HepG2 (cell line): ENCODE data around the gene SYT8. TPM values are rescaled to one million over a fixed set of nuclear protein-coding genes. Genes with fewer than 3 reads are reported as not detected.

Experiments used
- ATAC-seq: fragments of 200-7000 bp; cut with Tn5 transposase; 3 replicates; pipeline ENCODE4 v1.9.1; 2020; ENCODE audit warnings: mild to moderate bottlenecking, moderate library complexity
- BruUV-seq: library from RNA; stranded (reverse); fragments of 400-500 nt; replicated peaks from 2 replicates; lab custom pipeline; 2021; lab: Mats Ljungman, UMichigan
- CTCF ChIA-PET: fragments of 300-600 bp; formaldehyde crosslinking; extraction: SDS; loops from one replicate; lab custom pipeline; 2021; ENCODE audit warnings: low total read pairs, inconsistent platforms, low intra/inter-chr PET ratio; lab: Yijun Ruan, JAX
- POLR2A ChIA-PET: fragments of 350-600 bp; sonication (Branson Sonifier 250); formaldehyde crosslinking; loops from one replicate; lab custom pipeline; 2020; ENCODE audit warnings: antibody characterized with exemption, inconsistent platforms; lab: Yijun Ruan, JAX
- DNase-seq: peaks from one replicate; pipeline ENCODE4 v3.0.0-alpha.2; 2015; ENCODE audit warnings: low spot score
- FAIRE-seq: peaks from 3 replicates; lab custom pipeline; 2011; peaks lifted over from hg19 to GRCh38; lab: Jason Lieb, UNC
- H2AFZ ChIP-seq: one replicate; pipeline ENCODE4 v1.6.1; 2011; ENCODE audit warnings: low read length, inconsistent platforms
- H3K27ac ChIP-seq: fragments of 300-600 bp; 3 replicates; pipeline ENCODE4 v1.8.0; 2011; ENCODE audit warnings: mixed run types, mild to moderate bottlenecking, mixed read lengths, low read length, inconsistent platforms; ENCODE audit not compliant: insufficient read depth; ENCODE audit errors: extremely low read length
- H3K27me3 ChIP-seq, 2 experiments: fragments of 200-600 bp in 1 of 2; 2 replicates in 1 of 2; 3 replicates in 1 of 2; pipeline versions ENCODE4 v1.6.0 to v1.8.0; 2011; ENCODE audit warnings: low read length in 2 of 2, mild to moderate bottlenecking in 2 of 2, moderate library complexity in 2 of 2, inconsistent platforms in 1 of 2; ENCODE audit not compliant: insufficient read depth in 2 of 2, control insufficient read depth in 1 of 2
- H3K36me3 ChIP-seq, 2 experiments: fragments of 200-600 bp in 1 of 2; replicated peaks in 1 of 2; 2 replicates in 1 of 2; 3 replicates in 1 of 2; pipeline versions ENCODE4 v1.5.1 to v1.8.0; 2011; ENCODE audit warnings: low read length in 2 of 2, inconsistent platforms in 1 of 2; ENCODE audit not compliant: insufficient read depth in 2 of 2, control insufficient read depth in 1 of 2
- H3K4me1 ChIP-seq: 2 replicates; pipeline ENCODE4 v1.5.1; 2012; ENCODE audit warnings: low read length, inconsistent platforms; ENCODE audit not compliant: insufficient read depth
- H3K4me2 ChIP-seq: 2 replicates; pipeline ENCODE4 v1.6.0; 2011; ENCODE audit warnings: low read depth, low read length, inconsistent platforms
- H3K4me3 ChIP-seq, 3 experiments: fragments of 200-600 bp in 1 of 3; sonication (generic), shearing (Covaris generic) in 1 of 3; replicated peaks in 1 of 3; 2 replicates each; pipeline ENCODE4 v1.5.1; 2011 to 2016; ENCODE audit warnings: low read length in 3 of 3, inconsistent platforms in 2 of 3, low read depth in 2 of 3, mild to moderate bottlenecking in 2 of 3, control low read depth in 1 of 3, mixed read lengths in 1 of 3; ENCODE audit not compliant: insufficient read depth in 1 of 3
- H3K79me2 ChIP-seq: one replicate; pipeline ENCODE4 v1.6.1; 2011; ENCODE audit warnings: low read length, inconsistent platforms; ENCODE audit not compliant: insufficient read depth
- H3K9ac ChIP-seq: 2 replicates; pipeline ENCODE4 v1.6.0; 2011; ENCODE audit warnings: mild to moderate bottlenecking, low read depth, low read length, inconsistent platforms; ENCODE audit not compliant: insufficient read depth
- H3K9me3 ChIP-seq: 2 replicates; pipeline ENCODE4 v1.5.1; 2012; ENCODE audit warnings: mild to moderate bottlenecking, low read length
- H4K20me1 ChIP-seq: 2 replicates; pipeline ENCODE4 v1.6.0; 2011; ENCODE audit warnings: inconsistent platforms, mild to moderate bottlenecking, low read length, moderate library complexity; ENCODE audit not compliant: insufficient read depth
- ZSCAN22 ChIP-seq: sonication (generic); formaldehyde crosslinking; IDR thresholded peaks from 2 replicates; pipeline ENCODE4 v1.4.0; 2020; ENCODE audit warnings: mild to moderate bottlenecking, missing genetic modification reagents
- WGBS: methylation state at CpG from one replicate; pipeline ENCODE4 v1.1.6; 2017; ENCODE audit warnings: low lambda C conversion rate; 5-methylcytosine and 5-hydroxymethylcytosine counted together
- in situ Hi-C: cut with HindIII; loops from 2 replicates; pipeline ENCODE4 v1.10.0; 2017; ENCODE audit warnings: low pct_unique_long_range_greater_than_20kb; ENCODE audit not compliant: extremely low pct_ligation_motif_present
- intact Hi-C: fragments of 100-400 bp; cut with micrococcal nuclease; formaldehyde crosslinking; loops from one replicate; pipeline ENCODE4 v1.10.0; 2022; ENCODE audit not compliant: unreplicated experiment
- polyA plus RNA-seq, 8 experiments: library from polyadenylated mRNA; depleted of rRNA in 3 of 8; stranded (reverse) in 7 of 8; unstranded in 1 of 8; fragments of >200 nt; fragmentation: Illumina TruSeq in 4 of 8; extraction: Trizol in 4 of 8; gene quantifications; 2 replicates each; pipeline versions ENCODE4 v1.2.1 to v1.2.3, GENCODE V29; 2011 to 2016; ENCODE audit warnings: low read depth in 4 of 8, missing spikeins in 1 of 8, mixed read lengths in 1 of 8; ENCODE audit not compliant: insufficient read depth in 1 of 8
- total RNA-seq, 5 experiments: library from RNA; depleted of rRNA; stranded (reverse); fragments of >200 nt; fragmentation: Illumina TruSeq; extraction: Trizol; gene quantifications; 2 replicates each; pipeline ENCODE4 v1.2.3, GENCODE V29; 2016; ENCODE audit warnings: low read depth in 1 of 5
- TF ChIP-seq, protein P1 (sequence below): sonication (generic); formaldehyde crosslinking; IDR thresholded peaks from 2 replicates; pipeline ENCODE4 v1.4.0; 2020; ENCODE audit warnings: missing genetic modification reagents, borderline replicate concordance

The SYT8 gene
- total and polyA plus RNA-seq, 2 of the 13 experiments (the other 11 are each of a cell fraction or from before 2014, with no cell fraction given) = 0.60 to 2.3 TPM

DNA sequence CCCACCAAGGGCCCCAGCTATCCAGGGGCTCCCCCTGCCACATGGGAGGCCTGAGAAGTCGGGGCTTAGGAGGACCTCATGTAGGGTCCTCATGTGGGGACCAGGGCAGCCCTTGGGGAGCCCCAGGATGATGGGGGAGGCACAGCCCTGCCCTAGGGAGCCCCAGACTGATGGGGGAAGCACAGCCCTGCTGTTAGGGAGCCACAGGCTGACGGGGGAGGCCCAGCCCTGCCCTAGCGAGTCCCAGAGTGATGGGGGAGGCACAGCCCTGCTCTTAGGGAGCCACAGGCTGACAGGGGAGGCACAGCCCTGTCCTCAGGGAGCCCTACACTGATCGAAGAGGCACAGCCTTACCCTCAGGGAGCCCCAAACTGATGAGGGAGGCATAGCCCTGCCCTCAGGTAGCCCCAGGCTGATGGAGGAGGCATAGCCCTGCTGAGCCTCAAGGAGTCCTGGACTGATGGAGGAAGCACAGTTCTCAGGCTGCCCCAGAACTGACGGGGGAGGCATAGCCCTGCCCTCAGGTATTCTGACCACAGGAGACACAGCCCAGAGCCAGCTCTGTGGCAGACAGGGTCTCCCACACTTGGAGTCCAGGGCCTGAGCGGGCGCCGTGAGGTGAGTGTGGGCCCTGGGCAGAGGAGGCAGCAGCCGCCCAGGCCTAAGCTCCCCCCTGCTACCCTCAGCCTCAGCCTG lies 46.1 kb downstream of the SYT8 start:
- BruUV-seq = no TSS peak
- peak; percentile 94 for TF ChIP-seq ZSCAN22
- TF ChIP-seq, protein P1, sequence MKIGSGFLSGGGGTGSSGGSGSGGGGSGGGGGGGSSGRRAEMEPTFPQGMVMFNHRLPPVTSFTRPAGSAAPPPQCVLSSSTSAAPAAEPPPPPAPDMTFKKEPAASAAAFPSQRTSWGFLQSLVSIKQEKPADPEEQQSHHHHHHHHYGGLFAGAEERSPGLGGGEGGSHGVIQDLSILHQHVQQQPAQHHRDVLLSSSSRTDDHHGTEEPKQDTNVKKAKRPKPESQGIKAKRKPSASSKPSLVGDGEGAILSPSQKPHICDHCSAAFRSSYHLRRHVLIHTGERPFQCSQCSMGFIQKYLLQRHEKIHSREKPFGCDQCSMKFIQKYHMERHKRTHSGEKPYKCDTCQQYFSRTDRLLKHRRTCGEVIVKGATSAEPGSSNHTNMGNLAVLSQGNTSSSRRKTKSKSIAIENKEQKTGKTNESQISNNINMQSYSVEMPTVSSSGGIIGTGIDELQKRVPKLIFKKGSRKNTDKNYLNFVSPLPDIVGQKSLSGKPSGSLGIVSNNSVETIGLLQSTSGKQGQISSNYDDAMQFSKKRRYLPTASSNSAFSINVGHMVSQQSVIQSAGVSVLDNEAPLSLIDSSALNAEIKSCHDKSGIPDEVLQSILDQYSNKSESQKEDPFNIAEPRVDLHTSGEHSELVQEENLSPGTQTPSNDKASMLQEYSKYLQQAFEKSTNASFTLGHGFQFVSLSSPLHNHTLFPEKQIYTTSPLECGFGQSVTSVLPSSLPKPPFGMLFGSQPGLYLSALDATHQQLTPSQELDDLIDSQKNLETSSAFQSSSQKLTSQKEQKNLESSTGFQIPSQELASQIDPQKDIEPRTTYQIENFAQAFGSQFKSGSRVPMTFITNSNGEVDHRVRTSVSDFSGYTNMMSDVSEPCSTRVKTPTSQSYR (CRISPR knock-in tag) = no peak
- in situ Hi-C loops (loop anchor here (5.0 kb wide), 1 partner anchor 271 kb away; no protein-coding TSS in a partner anchor), intact Hi-C loops (loop anchor here (5.0 kb wide), 1 partner anchor 471 kb away; no protein-coding TSS in a partner anchor)
- DNase-seq (no peak), FAIRE-seq (no peak), ATAC-seq (no peak)
- Histone ChIP-seq H2AFZ (no peak overlapping the region), H3K4me1 (peaks cover 32% of the 10 kb centered on the region), H3K4me3 (no peak overlapping the region), H3K4me2 (no peak overlapping the region; the same call in 1 of the 2 replicates), H3K36me3 (no peaks in the 10 kb centered on the region), H4K20me1 (no peaks in the 10 kb centered on the region), H3K27me3 (peaks cover 6 to 55% of the 10 kb centered on the region in 2 experiments; a peak in 4 of 5 replicates), H3K9me3 (no peaks in the 10 kb centered on the region), H3K9ac (no peak overlapping the region), H3K27ac (no peak overlapping the region), H3K79me2 (no peaks in the 10 kb centered on the region)
- ChIA-PET CTCF (interaction anchor here (7.1 kb wide), 1 partner anchor 270 kb away, joined by 108 read pairs; no protein-coding TSS in a partner anchor), POLR2A (no interaction called here)
- no CpG with 5 or more reads among the region's 9 CpGs for WGBS
